NCI-H82 treated with DMSO at 0.1 percent for 48 hours (cell line): ENCODE results near the gene KRTAP29-1.

Source experiments
- DNase-seq: peaks from one replicate; lab custom pipeline; 2025; ENCODE audit not compliant: unreplicated experiment; lab: John Stamatoyannopoulos, UW

Gene KRTAP29-1

DNA sequence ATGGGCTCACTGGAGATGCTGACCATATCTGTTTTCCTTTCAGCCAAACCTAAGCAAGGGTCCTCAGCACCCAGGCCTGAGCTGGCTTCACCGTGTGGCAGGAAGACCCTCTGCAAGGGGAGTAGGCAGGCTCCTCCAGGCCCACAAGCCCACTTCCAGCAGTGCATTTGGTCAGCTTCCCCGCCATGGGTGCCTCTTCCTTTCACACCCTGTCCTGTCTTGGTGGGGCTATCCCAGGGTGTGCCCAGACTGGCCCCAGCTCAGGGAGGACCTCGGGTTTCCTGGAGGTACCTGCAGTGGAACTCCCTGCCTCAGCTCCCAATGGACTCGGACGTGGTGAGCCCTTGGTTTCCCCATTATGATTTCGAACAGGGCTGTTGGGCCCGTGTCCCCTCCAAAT, 25.6 kb upstream of the KRTAP29-1 start:
- DNase-seq, result no peak

DNA sequence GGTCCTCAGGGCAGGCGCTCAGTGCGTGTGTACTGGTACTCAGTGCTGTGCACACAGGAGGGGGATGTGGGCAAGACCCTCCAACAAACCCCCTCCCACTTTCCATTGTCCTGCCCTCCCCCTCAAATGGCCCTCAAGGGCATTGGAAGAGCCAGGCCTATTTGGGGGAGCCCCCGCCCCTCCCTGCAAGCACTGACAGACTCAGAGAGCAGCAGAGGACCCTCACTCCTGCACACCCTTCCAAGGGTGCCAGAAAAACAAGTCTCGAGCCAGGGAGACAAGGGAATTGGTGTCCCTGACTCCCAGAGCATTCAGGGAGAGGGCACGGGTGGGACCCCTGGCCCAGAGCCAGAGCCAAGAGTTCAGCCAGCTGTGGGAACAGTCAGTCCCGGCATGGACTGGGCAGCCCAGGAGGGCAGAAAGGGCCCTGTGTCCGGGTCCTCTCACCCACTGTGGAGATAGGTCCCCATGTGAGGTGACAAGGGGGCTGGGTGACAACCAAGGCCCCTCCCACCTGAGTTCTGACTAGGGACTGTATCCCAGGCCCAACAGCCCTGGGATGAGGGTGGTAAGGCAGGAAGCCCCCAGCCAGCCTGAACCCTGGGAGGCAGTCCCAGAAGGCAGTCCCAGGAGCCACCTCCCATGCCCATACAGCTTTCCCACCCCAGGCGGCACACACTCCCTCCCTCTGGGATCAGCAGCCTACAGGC, 24.9 kb upstream of the KRTAP29-1 start:
- DNase-seq, result no peak

DNA sequence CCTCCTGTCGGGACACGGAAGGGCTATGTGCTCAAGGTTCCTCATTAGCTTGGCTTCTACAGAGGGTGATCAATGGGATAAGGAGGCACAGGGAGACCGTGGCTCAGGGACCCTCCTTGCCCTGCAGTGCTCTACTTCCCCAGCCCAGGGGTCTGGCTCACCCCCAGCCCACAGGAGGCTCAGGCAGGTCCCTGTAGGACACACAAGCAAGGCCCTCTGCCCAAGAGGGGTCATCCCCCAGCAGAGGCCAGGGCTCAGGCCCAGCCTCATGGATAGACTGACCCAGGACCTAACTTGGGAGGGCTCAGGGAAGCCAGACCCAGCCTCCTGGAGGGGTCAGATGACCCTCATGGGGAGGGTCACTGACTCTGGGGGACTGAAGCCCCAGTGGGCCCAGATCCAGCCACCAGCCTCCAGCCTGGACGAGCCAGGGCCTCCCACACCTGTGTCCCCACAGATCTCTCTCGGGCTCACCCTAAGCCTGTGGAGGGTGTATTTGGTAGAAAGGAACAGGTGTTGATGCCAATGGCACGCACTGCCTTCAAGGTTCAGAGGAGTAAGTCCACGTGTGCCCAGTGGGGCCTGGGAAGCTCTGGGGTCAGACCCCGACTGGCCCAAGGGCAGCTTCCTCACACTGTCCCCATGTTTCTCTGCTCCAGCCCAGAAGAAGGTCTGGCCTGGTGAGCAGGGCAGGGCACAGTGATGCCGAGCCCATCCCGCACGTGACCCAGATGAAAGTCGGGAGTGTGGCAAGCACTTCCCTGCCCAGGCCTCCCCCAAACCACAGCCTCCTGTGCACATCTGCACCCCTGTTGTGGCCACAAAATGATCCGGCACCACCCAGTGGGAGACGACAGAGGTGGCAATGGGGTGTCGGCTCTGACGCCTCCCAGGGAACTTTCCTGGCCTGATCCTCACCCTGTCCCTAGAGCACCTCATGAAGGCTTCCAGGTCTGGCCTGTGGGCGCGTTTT, 23.8 kb upstream of the KRTAP29-1 start:
- no peak for DNase-seq

DNA sequence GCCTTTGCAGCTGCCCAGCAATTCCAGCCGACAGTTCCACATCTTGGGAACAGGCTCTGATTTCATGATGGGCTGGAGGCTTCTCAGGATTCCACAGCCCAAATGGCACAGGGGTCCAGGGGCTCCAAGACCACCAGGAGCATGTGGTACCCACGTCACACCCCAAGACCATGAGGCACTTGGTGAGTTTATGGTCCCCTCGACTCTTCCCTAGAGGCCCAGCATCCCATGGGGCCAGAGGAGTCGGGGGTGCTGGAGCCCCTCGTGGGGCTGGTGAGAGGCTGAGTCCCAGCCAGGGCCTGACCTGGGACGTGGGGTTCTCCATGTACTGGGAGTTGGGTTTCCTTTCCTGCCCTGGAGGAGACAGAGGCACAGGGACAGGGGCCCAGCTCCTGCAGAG, 23.0 kb upstream of the KRTAP29-1 start:
- no peak for DNase-seq

DNA sequence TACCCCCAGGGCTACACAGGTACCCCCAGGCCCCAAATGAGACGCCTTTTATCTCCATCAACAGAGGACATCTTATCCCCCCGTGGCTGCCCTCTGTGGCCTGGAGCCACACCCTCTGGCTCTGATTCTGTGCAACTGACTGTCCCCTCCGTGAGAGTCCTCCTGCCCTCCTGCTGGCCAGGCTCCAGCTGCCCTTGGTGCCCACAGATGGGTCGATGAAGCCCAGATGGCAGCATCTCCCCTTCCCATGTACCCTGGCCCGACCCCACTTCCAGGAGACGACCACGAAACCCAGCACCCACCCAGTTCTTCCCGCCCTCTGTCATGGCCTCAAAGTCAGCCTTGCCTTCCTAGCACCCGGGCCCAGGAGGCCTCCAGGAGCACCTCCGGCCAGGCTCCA, 22.5 kb upstream of the KRTAP29-1 start:
- no peak for DNase-seq

DNA sequence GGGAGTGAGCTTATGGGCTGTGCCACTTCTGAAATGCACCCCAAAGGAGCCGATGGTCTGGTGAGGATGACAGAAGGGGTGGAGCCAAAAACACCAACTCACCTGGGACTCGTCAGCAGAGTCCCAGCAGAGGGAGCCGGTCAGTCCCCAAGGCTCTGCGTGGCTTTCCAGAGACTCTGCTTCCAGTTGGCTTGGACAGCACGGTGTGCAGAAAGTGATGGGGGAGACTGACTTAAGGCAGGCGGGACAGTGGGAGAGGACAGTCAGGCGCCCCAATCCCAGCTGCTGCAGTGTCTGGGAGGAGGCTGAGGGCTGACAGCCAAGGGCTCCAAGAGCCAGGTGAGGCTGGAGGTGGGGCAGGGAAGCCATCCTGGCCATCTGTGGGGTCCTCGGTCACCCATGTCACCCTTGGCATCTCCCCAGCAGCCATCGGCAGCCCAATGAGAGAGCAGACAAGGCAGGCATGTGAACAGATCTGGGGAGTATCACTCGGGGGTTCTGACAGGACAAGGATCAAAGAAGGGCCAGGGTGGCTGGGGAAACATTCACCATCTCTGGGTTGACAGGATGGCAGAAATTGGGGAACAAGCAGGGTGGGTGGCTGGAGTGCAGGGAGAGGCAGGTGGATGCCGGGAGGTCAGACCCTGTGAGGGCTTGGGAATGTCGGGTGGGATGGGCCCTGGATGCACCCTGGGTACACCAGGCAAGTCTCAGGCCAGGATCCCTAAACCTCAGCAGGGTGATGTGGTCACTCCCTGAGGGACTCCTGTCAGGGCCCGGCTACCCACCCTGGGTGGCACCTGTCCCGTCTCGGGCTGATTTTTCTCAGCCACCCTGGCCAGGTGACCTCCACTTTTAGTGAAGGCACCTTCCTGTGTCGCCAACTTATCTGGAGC, 21.8 kb upstream of the KRTAP29-1 start:
- DNase-seq, result no peak

DNA sequence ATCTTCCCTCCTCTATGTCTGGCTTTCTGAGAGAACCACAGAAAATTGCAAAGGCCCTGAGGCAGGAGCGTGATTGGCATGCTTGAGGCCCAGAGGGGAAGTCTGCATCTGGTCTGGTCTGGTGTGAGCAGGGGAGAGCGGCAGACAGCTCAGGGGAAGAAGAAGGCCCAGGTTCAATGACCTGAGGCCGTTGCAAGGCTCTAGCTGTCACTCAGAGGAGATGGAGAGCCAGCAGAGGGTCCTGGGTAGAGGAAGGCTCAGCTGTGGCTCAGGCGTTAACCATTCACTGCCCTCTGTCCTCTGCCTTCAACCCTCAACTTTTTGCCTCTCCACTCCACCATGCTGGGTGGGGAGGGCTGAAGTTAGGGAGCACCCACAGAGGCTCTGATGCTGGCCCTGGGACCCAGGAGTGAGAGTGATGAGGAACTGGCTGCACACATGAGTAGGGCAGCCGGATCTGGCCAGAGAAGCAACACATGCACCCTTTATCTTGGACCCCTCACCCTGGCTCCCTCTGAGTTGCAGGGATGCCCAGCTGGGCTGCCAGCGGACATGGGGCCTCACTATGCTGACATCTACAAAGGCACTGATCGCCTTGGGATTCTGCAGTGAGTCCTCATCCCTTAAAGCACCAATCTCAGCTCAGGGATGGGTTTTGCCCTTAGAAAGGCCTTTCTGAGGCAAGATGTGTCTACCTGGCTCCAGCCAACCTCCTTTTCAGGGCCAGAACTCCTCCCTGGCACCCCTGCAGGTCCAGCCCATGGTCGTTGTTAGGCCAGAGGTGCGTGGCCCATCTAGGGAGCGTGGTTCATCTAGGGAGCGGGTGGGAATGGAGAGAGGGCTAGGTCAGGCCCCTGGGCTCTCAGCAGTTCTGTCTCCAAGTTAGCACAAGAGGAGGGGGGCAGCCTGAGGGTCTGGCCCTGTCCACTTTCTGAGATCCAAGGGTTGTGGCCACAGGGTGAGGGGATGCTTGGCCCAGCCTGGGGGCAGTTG, 20.5 kb upstream of the KRTAP29-1 start:
- DNase-seq, result no peak

DNA sequence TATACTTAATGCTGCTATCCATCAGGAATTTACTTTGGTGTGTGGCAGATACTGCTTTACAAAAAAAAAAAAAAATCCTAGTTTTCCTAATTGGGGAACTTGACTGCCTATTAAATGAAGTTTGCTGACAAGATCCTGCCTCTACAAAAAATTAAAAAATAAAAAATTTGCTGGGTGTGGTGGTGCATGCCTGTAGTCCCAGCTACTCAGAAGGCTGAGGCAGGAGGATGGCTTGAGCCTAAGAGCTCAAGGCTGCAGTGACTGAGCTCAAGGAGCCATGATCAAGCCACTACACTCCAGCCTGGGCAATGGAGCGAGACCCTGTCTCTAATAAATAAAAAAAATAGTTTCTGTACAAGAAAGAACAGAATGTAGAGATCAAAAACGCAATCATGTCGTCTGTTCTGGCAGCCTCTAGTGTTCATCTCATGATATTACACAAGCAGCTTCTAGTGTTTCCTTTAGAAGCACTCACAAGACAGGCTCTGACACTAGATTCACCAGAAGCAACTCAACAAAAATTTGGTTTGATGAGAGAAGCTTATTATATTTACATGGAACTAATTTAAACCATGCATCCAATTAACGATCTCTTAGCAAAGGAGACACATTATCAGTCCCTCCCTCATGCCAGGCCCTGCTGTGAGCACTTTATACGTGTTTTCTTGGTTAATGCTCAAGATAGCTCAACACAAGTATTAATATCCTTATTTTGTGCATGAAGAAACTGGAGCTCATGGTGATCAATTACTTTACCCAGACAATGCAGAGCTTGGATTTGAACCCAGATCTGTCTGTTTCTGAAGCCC, 19.6 kb upstream of the KRTAP29-1 start:
- no peak for DNase-seq

DNA sequence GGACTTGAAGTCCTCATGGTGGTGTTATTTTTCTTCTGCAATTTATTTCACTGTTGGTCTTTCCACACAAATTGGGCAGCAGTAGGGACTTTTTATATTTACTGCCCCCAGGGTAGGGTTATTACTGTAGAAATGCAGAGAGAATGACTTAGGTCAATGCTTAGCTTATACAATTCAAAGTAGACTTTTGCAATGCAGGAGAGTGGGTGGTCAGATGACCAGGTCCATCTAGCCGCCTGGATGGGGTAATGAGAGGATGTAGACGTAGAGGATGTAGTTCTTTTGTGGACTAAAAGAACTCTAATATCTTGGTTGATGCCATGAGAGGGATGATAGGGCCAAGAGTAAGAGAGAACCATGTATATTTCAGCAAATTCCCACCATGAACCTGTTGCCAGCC, 15.6 kb upstream of the KRTAP29-1 start:
- no peak for DNase-seq

DNA sequence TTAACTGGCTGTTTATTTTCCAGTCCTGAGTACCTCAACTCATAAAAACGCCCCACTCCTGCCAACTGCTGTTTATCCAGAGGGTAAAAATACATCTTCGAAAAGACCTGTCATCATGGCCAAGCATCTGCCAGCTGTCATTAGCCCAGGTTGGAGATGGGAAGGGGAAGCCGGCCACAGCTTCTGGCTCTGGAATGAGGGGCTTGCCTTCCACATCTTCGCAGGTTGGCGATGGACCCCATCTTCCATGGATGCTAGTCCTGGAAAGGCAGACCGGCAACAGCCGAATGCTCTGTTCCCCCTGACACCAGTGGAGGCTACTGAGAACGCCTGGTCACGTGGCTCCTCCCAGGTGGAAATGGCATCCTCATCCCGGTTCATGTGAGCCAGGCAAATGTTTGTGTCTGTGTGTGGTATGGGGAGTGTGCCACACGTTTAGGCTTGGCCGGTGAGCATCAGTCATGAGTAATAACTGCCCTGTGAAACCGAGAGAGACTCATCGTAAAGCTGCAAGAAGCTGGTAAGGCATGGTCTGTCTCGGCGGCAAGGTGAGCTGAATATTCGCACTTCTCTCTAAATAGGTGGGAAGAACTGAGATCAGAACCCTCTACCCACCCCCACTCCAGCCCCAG, 13.3 kb upstream of the KRTAP29-1 start:
- no peak for DNase-seq

DNA sequence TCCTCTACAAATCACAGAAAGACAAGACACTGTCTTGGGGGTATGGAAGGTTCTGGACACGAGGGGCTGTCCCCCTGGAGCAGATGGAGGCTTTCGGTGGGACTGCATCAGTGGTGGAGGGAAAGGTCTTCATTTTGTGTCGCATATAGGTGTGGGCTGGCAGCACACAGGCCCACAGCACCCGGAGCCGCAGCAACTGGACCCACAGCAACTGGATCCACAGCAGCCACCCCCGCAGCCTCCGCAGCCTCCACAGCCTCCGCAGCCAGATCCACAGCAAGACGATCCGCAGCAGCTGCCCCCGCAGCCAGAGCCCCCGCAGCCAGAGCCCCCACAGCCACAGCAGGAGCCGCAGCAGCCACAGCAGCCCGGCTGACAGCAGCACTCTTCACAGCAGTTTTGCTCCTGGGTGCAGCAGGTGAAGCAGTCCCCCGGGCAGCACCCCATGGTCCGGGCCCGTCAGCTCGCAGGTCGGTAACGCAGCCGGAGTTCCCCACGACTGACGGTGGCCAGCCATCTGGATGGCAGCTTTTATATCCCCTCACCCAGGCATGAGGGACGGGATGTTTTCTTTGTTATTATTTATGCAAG, 12.6 kb upstream of the KRTAP29-1 start, which contains the start of gene KRTAP17-1:
KRTAP17-1 (minus strand) TSS at position 507 of the 591 bp plus-strand sequence; CDS start at position 447, 60 bp downstream.
- no peak for DNase-seq

DNA sequence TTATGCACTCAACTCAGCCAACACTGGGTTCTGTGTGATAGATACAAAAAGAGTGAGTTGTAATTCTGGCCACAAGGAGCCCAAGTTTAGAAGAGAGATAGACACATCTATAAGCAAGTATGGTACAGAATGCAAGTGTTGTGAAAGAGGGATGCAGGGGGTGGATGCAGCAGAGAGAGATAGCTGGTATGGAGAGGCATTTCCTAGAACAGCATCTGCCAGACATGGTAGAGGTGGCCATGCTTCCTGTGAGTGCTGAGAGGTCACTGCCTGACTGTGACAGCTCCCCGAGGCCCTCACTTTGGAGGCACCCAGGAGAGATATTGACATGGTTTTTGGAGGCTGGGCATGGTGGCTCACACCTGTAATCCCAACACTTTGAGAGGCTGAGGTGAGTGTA, 8.5 kb upstream of the KRTAP29-1 start:
- no peak for DNase-seq

DNA sequence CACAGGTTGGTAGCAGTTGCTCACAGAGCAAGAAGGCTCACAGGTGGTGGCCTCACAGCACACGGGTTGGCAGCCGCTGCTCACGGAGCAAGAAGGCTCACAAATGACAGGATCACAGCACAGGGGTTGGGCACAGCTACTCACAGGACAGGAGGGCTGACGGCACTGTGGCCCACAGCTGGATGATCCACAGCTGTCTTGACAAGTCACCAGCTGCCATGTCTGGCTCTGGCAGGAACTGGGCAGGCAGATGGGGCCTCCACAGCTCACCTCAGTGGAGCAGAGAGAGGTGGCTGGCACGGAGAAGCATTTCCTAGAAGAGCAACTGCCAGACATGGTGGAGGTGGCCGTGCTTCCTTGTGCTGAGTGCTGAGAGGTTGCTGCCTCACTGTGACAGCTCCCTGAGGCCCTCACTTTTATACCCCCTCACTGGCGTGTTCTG, 6.3 kb upstream of the KRTAP29-1 start, which contains the start of gene KRTAP16-1:
KRTAP16-1 (minus strand) TSS at position 392 of the 442 bp plus-strand sequence; CDS start at position 336, 56 bp downstream.
- no peak for DNase-seq

DNA sequence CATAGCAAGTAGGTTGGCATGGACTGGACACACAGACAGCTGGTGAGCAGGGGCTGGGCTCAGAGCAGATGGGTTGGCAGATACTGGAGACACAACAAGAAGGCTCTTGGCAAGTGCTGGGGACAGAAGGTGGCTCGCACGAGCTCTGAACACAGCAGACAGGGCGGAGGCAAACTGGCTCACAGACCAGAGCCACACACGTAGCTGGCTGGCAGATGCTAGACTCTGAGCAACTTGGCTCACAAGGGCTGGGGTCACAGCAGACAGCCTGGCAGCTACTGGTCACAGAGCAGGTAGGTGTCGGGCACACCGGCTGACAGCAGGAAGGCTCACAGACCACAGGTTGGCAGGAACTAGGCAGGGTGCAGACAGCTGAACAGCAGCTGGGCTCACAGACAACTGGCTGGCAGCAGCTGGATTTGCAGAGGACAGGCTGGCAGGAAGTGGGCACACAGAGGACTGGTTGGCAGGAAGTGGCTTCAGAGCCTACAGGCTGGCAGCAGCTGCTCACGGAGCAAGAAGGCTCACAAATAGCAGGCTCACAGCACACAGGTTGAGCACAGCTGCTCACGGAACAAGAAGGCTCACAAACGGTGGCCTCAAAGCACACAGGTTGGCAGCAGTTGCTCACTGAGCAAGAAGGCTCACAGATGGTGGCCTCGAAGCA, 5.7 kb upstream of the KRTAP29-1 start:
- DNase-seq, result no peak

DNA sequence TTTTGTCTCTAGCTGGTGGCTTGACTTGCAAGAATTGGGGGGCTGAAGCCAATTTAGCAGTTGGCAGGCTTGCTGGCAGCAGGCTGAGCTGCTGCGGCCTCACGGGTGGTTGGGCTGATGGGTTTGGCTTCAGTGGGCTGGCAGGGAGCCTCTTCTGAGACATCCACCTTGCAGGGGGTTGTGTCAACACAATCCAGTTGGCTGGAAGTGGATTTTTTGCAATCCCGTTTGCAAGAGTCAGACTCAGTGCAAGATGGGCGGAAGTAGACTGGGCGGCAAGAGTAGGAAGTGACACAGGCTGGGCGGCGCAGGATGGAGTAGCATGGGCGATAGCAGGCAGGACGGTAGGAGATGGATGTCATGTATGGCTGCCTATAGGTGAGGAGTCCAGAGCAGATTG, 5.0 kb upstream of the KRTAP29-1 start:
- no peak for DNase-seq

DNA sequence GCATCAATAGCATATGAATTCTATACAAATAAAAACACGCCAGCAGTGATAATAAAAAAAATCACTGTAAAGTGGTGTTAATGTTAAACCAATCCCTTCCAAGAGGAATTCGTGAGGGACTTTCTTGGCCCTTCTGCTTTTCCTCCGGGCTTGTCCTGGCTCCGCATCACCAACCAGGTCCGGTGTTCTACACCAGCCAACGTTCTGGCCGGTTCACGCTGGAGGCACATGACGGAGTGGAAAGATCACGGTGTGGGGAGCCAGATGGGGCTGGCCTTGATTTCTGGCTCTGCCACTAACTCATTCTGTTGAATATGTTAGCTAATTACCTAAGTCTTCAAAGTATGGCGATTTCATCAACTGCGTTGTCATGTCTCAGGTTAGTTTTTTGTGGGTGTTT, 1.4 kb upstream of the KRTAP29-1 start:
- no peak for DNase-seq

DNA sequence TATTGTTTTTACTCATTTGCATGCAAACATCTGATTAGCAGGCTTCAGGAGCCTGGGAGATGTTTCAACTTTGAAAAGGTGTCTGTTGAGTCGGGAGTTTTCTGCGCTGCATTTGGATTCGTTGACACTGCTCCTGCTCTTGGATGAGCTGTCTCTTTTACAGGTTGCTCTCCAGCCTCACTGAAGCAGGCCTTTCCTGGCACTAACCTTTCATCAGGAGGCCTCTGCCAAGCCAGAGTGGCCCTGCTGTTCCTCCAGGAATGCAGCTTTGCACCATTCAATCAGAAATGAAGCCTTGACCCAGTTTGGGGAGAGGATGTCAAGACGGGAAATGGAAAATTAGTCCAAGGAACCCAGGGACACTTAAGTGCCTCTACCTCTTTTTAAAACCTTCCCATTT, 330 bp upstream of the KRTAP29-1 start:
- DNase-seq, result no peak
